IPS-NIHi7 (cell line): Measurements from ENCODE around the gene EDEM2.
"Not testable (repeated sequence)": the region's sequence is repeated elsewhere in the genome, so short reads cannot be mapped to it uniquely, and the experiment has no call there.

Source experiments
- DNase-seq: peaks from one replicate; pipeline ENCODE4 v3.0.0; 2012; ENCODE audit warnings: mixed read lengths; ENCODE audit errors: extremely low spot score

Gene EDEM2

DNA sequence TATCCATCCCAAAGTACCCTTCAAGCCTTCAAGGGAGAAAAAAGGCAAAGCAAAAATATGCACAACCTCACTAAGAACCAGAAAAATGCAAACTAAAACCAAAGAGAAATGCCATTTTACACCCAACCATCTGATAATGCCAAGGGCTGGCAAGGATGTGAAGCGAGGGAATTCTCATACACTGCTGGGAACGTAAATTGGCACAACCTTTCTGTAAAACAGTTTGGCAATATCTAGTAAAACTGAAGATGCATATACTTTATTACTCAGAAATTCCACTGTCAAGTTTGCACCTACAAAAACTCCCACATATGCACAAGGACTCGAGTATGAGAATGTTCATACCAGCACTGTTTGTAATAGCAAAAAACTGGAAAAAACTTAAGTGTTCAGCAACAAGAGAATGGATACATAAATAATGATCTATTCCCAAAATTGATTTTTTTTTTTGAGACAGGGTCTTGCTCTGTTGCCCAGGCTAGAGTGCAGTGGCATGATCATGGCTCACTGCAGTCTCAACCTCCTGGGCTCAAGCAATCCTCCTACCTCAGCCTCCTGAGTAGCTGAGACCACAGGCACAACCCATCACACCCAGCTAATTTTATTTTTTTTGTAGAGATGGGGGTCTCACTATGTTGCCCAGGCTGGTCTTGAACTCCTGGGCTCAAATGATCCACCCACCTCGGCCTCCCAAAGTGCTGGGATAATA, 21.7 kb upstream of the EDEM2 start:
- not testable (repeated sequence) for DNase-seq

- no peak for DNase-seq
Observed at GRCh38 chr20:35167787-35168186, 20.7 kb upstream of the EDEM2 start.

GRCh38 chr20:35166242-35166830, 19.2 kb upstream of the EDEM2 start:
- peak; percentile 30 for DNase-seq

GRCh38 chr20:35165221-35166185, 18.4 kb upstream of the EDEM2 start:
- DNase-seq, result no peak

DNA sequence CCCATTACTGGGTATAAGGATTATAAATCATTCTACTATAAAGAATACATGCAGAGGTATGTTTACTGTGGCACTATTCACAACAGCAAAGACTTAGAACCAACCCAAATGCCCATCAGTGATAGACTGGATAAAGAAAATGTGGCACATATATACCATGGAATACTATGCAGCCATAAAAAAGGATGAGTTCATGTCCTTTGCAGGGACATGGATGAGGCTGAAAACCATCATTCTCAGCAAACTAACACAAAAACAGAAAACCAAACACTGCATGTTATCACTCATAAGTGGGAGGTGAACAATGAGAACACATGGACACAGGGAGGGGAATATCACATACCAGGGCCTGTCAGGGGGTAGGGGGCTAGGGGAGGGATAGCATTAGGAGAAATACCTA, 17.4 kb upstream of the EDEM2 start:
- DNase-seq, result not testable (repeated sequence)

GRCh38 chr20:35160341-35160740, 13.2 kb upstream of the EDEM2 start:
- DNase-seq, result not testable (repeated sequence)

- DNase-seq, result no peak
Observed at GRCh38 chr20:35156978-35157377, 9.8 kb upstream of the EDEM2 start.

DNA sequence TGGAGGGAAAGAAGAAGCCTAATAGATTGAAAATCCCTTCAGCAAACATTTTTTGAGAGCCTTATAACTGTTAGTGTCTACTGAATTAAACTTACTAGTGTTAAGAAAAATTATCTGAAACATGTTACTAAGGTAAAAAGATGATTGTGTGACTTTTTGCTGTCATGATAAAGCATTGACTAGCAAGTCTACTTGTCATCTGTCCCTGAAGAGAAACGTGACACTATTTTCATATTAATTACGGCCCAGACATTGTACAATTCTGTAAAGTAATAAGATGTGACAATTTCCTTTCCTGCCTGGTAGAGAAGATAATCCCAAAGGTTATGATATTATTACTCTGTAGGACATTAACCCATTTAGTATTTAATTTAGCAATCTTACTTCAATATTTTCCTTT, 8.8 kb upstream of the EDEM2 start:
- no peak for DNase-seq

GRCh38 chr20:35151736-35152135, 4.6 kb upstream of the EDEM2 start:
- DNase-seq, result no peak

- DNase-seq, result no peak
Observed at GRCh38 chr20:35150846-35151579, 3.9 kb upstream of the EDEM2 start.

- DNase-seq, result not testable (repeated sequence)
Observed at GRCh38 chr20:35147575-35148071, 487 bp upstream of the EDEM2 start.

GRCh38 chr20:35146299-35146919, 727 bp downstream of the EDEM2 start:
- peak; percentile 48 for DNase-seq

DNA sequence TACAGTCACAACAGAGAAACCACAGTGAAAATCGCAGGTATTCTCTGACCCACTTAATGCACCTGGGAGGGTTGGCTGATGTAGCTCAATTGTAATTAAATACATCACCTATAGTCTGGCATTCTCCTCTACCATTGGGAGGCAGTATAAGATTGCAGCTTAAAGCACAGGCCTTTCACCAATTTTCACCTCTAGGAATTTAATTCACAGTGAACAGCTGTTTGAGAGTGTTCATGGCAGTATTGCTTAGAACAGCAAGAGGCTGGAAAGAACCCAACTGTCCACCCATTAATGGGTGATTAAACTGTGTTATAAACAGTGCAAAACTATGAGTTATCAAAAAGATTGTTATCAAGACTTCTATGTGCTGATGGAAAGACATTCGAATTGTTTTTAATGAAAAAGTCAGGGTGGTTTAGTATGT, 2.0 kb downstream of the EDEM2 start:
- DNase-seq, result peak; percentile 77

GRCh38 chr20:35144694-35145093, 2.4 kb downstream of the EDEM2 start:
- DNase-seq, result no peak

DNA sequence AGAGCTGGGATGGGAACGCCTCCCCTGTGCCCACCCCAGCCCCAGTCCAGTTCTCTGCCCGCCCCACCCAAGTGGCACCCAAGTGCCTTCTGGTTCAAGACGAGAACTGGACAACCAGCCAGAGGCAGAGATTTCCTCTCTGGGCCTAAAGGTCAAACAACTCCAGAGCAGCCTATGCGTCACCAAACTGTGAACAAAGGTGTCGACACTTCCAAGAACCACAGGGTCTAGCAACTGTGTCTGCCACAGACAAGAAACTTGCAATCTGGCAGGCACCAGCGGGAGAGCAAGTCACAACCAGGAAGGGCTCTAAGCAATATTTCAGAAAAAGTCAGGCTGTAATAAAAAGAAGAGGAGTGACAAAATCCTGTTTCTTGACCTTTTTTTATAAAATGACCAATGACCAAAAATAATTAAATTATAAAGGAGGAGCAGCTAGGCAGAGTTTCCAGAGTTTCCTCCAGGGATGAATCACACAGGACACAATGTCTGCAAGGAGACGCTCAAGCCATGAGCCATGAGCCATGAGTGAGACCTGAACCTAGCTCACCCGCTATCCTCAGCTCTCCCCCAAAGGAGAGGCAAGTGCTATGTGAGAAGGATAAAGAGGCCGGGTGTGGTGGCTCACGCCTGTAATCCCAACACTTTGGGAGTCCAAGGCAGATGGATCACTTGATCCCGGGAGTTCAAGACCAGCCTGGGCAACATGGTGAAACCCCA, 11.1 kb downstream of the EDEM2 start:
- no peak for DNase-seq

DNA sequence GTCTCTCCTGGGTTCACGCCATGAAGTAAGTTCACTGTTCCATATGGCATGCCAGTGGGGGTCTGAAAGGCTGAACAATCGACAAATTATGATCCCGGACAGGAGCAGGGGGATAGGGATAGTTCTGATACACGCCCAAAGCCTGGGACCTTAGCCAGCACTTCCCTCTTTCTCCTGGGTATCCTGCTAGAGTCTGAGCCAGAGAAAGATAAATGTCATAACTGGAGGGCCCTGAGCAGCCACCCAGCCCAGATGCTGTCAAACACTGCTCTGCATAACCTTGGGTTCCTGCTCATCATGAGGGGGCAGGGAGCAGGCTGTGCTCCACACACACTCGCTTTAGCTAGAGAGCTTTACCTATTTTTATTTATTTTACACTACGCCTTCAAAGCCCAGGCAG, 12.3 kb downstream of the EDEM2 start:
- no peak for DNase-seq

DNA sequence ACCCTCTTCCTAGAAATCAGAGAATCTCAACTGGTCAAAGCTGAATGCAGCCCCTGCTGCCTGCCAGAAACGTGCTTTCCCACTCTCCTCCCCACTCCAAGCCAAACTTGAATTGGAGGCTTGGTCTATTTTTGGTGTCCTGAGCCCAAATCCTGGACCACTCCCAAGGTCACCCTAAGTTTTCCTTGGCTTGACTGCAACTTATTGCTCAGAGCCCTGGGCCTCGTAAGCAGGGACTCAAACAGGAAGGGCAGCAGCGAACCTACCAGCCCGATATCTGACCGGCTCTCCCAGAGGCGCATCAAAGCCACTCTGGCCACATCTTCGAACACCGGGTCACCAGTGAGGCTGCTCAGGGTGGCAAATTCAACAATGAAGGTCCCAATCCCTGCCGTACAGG, 12.7 kb downstream of the EDEM2 start:
- no peak for DNase-seq

DNA sequence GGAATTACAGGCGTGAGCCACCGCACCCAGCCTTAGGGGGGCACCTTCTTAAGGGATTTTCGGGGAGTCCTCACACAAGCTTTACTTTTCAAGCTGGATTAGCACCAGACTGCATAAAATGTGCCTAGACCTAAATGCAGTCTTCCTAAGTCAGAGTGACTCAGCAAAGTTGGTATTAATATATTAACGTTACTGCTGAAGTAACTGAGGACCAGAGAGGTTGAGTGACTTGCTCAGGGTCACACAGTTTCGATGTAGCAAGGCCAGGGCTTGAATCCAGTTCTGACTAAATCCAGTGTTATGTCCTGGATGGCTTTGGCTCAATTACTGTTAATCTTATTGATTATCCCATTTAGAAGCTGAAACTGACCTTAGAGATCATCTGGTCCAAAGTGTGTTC, 13.4 kb downstream of the EDEM2 start:
- no peak for DNase-seq

DNA sequence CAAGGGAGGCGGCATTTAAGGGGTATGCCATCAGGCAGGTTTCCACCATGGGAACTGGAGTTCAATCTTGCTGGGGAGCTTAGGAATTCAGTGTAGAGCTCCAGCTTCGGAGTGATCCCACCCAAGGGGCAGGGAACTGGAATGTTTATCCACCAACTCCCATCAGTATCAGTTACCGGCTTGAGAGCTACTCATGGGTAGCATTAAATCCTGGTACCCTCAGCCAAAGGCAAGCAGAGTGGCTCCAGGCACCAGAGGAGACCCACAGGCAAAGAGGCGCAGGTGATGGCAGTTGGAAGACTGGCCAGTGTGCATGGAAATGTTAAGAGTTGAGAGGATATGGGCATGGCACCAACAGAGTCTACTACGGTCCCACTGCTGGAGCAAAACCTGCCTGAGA, 14.1 kb downstream of the EDEM2 start:
- no peak for DNase-seq

GRCh38 chr20:35131934-35132333, 15.2 kb downstream of the EDEM2 start:
- no peak for DNase-seq
